K562 (cell line): ENCODE results near the gene PIK3C2B. TPM values are rescaled to one million over a fixed set of nuclear protein-coding genes. Genes with fewer than 3 reads are reported as not detected.

Experiments
- ATAC-seq: fragments of 200-7000 bp; cut with Tn5 transposase; 3 replicates; pipeline ENCODE4 v1.9.1; 2020; ENCODE audit warnings: moderate library complexity
- BruUV-seq: library from RNA; stranded (reverse); fragments of 400-500 nt; replicated peaks from 2 replicates; lab custom pipeline; 2021; lab: Mats Ljungman, UMichigan
- CTCF ChIA-PET: fragments of 300-600 bp; formaldehyde crosslinking; extraction: SDS; loops from one replicate; lab custom pipeline; 2021; ENCODE audit warnings: low intra/inter-chr PET ratio; lab: Yijun Ruan, JAX
- POLR2A ChIA-PET: fragments of 300-600, 350-650 bp; sonication (Branson Sonifier 250); formaldehyde crosslinking; extraction: SDS; loops from one replicate; lab custom pipeline; 2021; ENCODE audit warnings: antibody characterized with exemption, inconsistent platforms; lab: Yijun Ruan, JAX
- DNase-seq, 4 experiments: peaks; one replicate each; pipeline versions ENCODE4 v3.0.0 to v3.0.0-alpha.2; 2011 to 2018; ENCODE audit warnings: low spot score in 3 of 4, mixed read lengths in 3 of 4; ENCODE audit errors: extremely low read depth in 1 of 4
- FAIRE-seq: peaks from 2 replicates; lab custom pipeline; 2011; peaks lifted over from hg19 to GRCh38; lab: Jason Lieb, UNC
- H2AFZ ChIP-seq: 2 replicates; pipeline ENCODE4 v1.6.0; 2011; ENCODE audit warnings: low read depth, low read length, control low read depth, inconsistent platforms
- H3K27ac ChIP-seq: fragments of 200-600 bp; 3 replicates; pipeline ENCODE4 v1.8.0; 2011; ENCODE audit warnings: low read depth, mild to moderate bottlenecking, control low read depth, inconsistent platforms, low read length, moderate library complexity, mixed read lengths; ENCODE audit errors: extremely low read depth
- H3K27me3 ChIP-seq, 2 experiments: fragments of 300-600 bp in 1 of 2; 2 replicates in 1 of 2; 3 replicates in 1 of 2; pipeline versions ENCODE4 v1.6.0 to v1.8.0; 2011; ENCODE audit warnings: inconsistent platforms in 2 of 2, low read length in 2 of 2, mild to moderate bottlenecking in 1 of 2, mixed read lengths in 1 of 2, moderate library complexity in 1 of 2; ENCODE audit not compliant: control insufficient read depth in 2 of 2, insufficient read depth in 2 of 2
- H3K36me3 ChIP-seq: fragments of 300-600 bp; 3 replicates; pipeline ENCODE4 v1.8.0; 2011; ENCODE audit warnings: mild to moderate bottlenecking, low read length, inconsistent platforms; ENCODE audit not compliant: control insufficient read depth, insufficient read depth
- H3K4me1 ChIP-seq, 2 experiments: fragments of 200-600 bp in 1 of 2; replicated peaks in 1 of 2; 2 replicates in 1 of 2; 3 replicates in 1 of 2; pipeline versions ENCODE4 v1.5.1 to v1.8.0; 2011; ENCODE audit warnings: inconsistent platforms in 2 of 2, low read length in 2 of 2, mild to moderate bottlenecking in 1 of 2, mixed read lengths in 1 of 2, moderate library complexity in 1 of 2; ENCODE audit not compliant: control insufficient read depth in 2 of 2, insufficient read depth in 2 of 2
- H3K4me2 ChIP-seq: 2 replicates; pipeline ENCODE4 v1.6.1; 2011; ENCODE audit warnings: low read length, control low read depth, inconsistent platforms, mixed read lengths; ENCODE audit not compliant: insufficient read depth
- H3K4me3 ChIP-seq: fragments of 200-600 bp; sonication (generic), shearing (Covaris generic); 2 replicates; pipeline ENCODE4 v1.5.1; 2016; ENCODE audit warnings: control low read depth, inconsistent platforms
- H3K79me2 ChIP-seq: fragments of 200-600 bp; 3 replicates; pipeline ENCODE4 v1.8.0; 2011; ENCODE audit warnings: low read length, inconsistent platforms; ENCODE audit not compliant: control insufficient read depth, insufficient read depth
- H3K9ac ChIP-seq, 2 experiments: 2 replicates each; pipeline versions ENCODE4 v1.6.0 to v1.6.1; 2011; ENCODE audit warnings: low read depth in 2 of 2, low read length in 2 of 2, control low read depth in 1 of 2, inconsistent platforms in 1 of 2, mild to moderate bottlenecking in 1 of 2, mixed read lengths in 1 of 2; ENCODE audit not compliant: insufficient read depth in 1 of 2
- H3K9me1 ChIP-seq: one replicate; pipeline ENCODE4 v1.6.0; 2011; ENCODE audit warnings: inconsistent platforms, mild to moderate bottlenecking, low read length, moderate library complexity; ENCODE audit not compliant: control insufficient read depth, insufficient read depth
- H3K9me3 ChIP-seq: replicated peaks from 2 replicates; pipeline ENCODE4 v1.5.1; 2011; ENCODE audit warnings: low read depth, low read length, inconsistent platforms; ENCODE audit not compliant: control insufficient read depth, insufficient read depth
- H4K20me1 ChIP-seq: replicated peaks from 2 replicates; pipeline ENCODE4 v1.6.1; 2011; ENCODE audit warnings: low read length, inconsistent platforms, mixed read lengths; ENCODE audit not compliant: control insufficient read depth, insufficient read depth
- CTCF ChIP-seq, 3 experiments: IDR thresholded peaks in 2 of 3; conservative IDR thresholded peaks in 1 of 3; 2 replicates each; pipeline ENCODE4 v1.5.1; 2011 to 2012; ENCODE audit warnings: low read length in 3 of 3, mild to moderate bottlenecking in 3 of 3, control low read depth in 2 of 3, improper control_type of control experiment in 1 of 3, inconsistent platforms in 1 of 3, low read depth in 1 of 3, mixed read lengths in 1 of 3, moderate library complexity in 1 of 3; ENCODE audit not compliant: insufficient read depth in 2 of 3
- E2F3 ChIP-seq: fragments of 250-450 bp; sonication (Bioruptor Pico); IDR thresholded peaks from 2 replicates; pipeline ENCODE4 v1.4.0; 2020; ENCODE audit warnings: mild to moderate bottlenecking
- NR2C1 ChIP-seq, 2 experiments: fragments of 450-650 bp; IDR thresholded peaks; 2 replicates each; pipeline ENCODE4 v1.6.1; 2017; ENCODE audit warnings: mild to moderate bottlenecking in 2 of 2, antibody characterized with exemption in 1 of 2, inconsistent platforms in 1 of 2, missing compliant biosample characterization in 1 of 2, missing genetic modification characterization in 1 of 2
- WGBS: fragments of 100-300 bp; shearing (Covaris generic); methylation state at CpG from one replicate; pipeline ENCODE4 v1.1.6; 2016; ENCODE audit warnings: low coverage, mixed read lengths; ENCODE audit not compliant: insufficient coverage; ENCODE audit errors: missing lambda C conversion rate; 5-methylcytosine and 5-hydroxymethylcytosine counted together
- in situ Hi-C: fragments of 300-500 bp; cut with MboI; formaldehyde crosslinking; loops from 4 replicates; pipeline ENCODE4 v1.15.0; 2018; ENCODE audit warnings: inconsistent platforms, mixed read lengths
- intact Hi-C: fragments of 100-400 bp; cut with micrococcal nuclease; formaldehyde crosslinking; loops from 2 replicates; pipeline ENCODE4 v1.14.2; 2022
- polyA plus RNA-seq, 8 experiments: library from polyadenylated mRNA; depleted of rRNA in 4 of 8; stranded (reverse) in 5 of 8; unstranded in 3 of 8; fragments of >200 nt; fragmentation: Nextera tagmentation in 2 of 8; fragmentation: Illumina TruSeq in 1 of 8; extraction: Ambion mirVana in 2 of 8; extraction: Trizol in 1 of 8; gene quantifications; 2 replicates each; pipeline versions ENCODE4 v1.2.1 to v1.2.3, GENCODE V29; 2011 to 2014; ENCODE audit warnings: inconsistent platforms in 1 of 8, missing spikeins in 1 of 8
- total RNA-seq, 7 experiments: library from RNA; depleted of rRNA in 6 of 7; stranded (reverse); fragments of >200 nt in 6 of 7; fragmentation: Illumina TruSeq in 2 of 7; extraction: Trizol in 2 of 7; gene quantifications; 2 replicates each; pipeline versions ENCODE4 v1.2.1 to v1.2.3, GENCODE V29; 2011 to 2021; ENCODE audit warnings: low replicate concordance in 1 of 7

The PIK3C2B gene
- total and polyA plus RNA-seq, 9 of the 15 experiments (the other 6 are each of a cell fraction or from before 2014, with no cell fraction given), result 0.10 to 2.9 (median 0.72) TPM

- ATAC-seq (peak; percentile 30; the same call in 2 of the 3 replicates), FAIRE-seq (peak; percentile 35)
- H3K36me3 ChIP-seq, result no peaks in the 10 kb centered on the region
- ChIA-PET CTCF (no interaction called here), POLR2A (interaction anchor here (0.6 to 2.0 kb wide), 14 partner anchors 8 to 251 kb away, joined by 3 to 10 read pairs (median 4); partner anchors contain the start of gene PIK3C2B)
- H3K4me1 ChIP-seq, result peaks cover 4% of the 10 kb centered on the region in 2 experiments; a peak in 2 of 5 replicates
- no TSS peak for BruUV-seq
- no peak overlapping the region for H3K9ac ChIP-seq
- no peaks in the 10 kb centered on the region for H3K9me1 ChIP-seq
- WGBS, result 4% methylated on average over 7 of the region's 7 CpGs
- no peak overlapping the region for H2AFZ ChIP-seq
- H4K20me1 ChIP-seq, result no peaks in the 10 kb centered on the region
- H3K79me2 ChIP-seq, result no peaks in the 10 kb centered on the region
- intact Hi-C loops, result no loop called here
- peaks cover 46 to 67% of the 10 kb centered on the region in 2 experiments for H3K27me3 ChIP-seq
- H3K9me3 ChIP-seq, result no peaks in the 10 kb centered on the region
- no peak overlapping the region for H3K27ac ChIP-seq
- no peak overlapping the region for H3K4me2 ChIP-seq
- TF ChIP-seq CTCF (IDR thresholded peaks at IDR 0.05 in 2 of 3, conservative IDR thresholded peaks at IDR 0.05 in 1 of 3; ENCODE audit: insufficient read depth in 2 of 3, low read depth in 1 of 3, low read length in 3 of 3), result peak in 1 of 3 experiments; percentile 23; a peak in 2 of 6 replicates
- 0 out of 2 replicates have a peak, but pooled peaks have one; percentile 15 for TF ChIP-seq E2F3 (CRISPR knock-in tag)
- TF ChIP-seq NR2C1 (IDR thresholded peaks at IDR 0.05), result no peak
- TF ChIP-seq NR2C1 (tag; IDR thresholded peaks at IDR 0.05), result no peak
- TF ChIP-seq, all 486 proteins: peak for 2
- no peak overlapping the region for H3K4me3 ChIP-seq
- no peak for DNase-seq
- in situ Hi-C loops, result no loop called here
These were observed 16.3 kb downstream of the PIK3C2B start for GRCh38 chr1:204478172-204478899.
